Central memory CD8-positive, alpha-beta T cell (primary cell): ENCODE results near the gene GALK1.
A peak's percentile ranks its signal among the peaks of the same experiment; 100 is the strongest.
"Not testable (repeated sequence)": the region's sequence is repeated elsewhere in the genome, so short reads cannot be mapped to it uniquely, and the experiment has no call there.

ENCODE experiments used
- ATAC-seq: fragments of 150-1000 bp; cut with Tn5 transposase; replicated peaks from 2 replicates; pipeline ENCODE4 v1.10.0; 2022; ENCODE audit warnings: mild to moderate bottlenecking, moderate FRiP score, moderate number of reproducible peaks; ENCODE audit not compliant: poor library complexity, severe bottlenecking; ENCODE audit errors: extremely low read depth
- DNase-seq, 2 donors: peaks; one replicate each; pipeline ENCODE4 v3.0.0; 2021; ENCODE audit warnings: low spot score in 2 of 2
- H3K27ac Mint-ChIP-seq: one replicate; pipeline ENCODE4 v1.8.0; 2022; ENCODE audit warnings: low read depth, mild to moderate bottlenecking, moderate library complexity, mixed read lengths
- H3K27me3 Mint-ChIP-seq: one replicate; pipeline ENCODE4 v1.8.0; 2022; ENCODE audit warnings: mixed read lengths
- H3K36me3 Mint-ChIP-seq: one replicate; pipeline ENCODE4 v1.8.0; 2022; ENCODE audit warnings: mild to moderate bottlenecking, moderate library complexity, mixed read lengths; ENCODE audit not compliant: insufficient read depth
- H3K4me1 Mint-ChIP-seq: one replicate; pipeline ENCODE4 v1.8.0; 2022; ENCODE audit warnings: mixed read lengths
- H3K4me3 Mint-ChIP-seq: one replicate; pipeline ENCODE4 v1.8.0; 2022; ENCODE audit warnings: mild to moderate bottlenecking, moderate library complexity, mixed read lengths
- H3K9me3 Mint-ChIP-seq: one replicate; pipeline ENCODE4 v1.8.0; 2022; ENCODE audit warnings: mixed read lengths

The GALK1 gene

DNA sequence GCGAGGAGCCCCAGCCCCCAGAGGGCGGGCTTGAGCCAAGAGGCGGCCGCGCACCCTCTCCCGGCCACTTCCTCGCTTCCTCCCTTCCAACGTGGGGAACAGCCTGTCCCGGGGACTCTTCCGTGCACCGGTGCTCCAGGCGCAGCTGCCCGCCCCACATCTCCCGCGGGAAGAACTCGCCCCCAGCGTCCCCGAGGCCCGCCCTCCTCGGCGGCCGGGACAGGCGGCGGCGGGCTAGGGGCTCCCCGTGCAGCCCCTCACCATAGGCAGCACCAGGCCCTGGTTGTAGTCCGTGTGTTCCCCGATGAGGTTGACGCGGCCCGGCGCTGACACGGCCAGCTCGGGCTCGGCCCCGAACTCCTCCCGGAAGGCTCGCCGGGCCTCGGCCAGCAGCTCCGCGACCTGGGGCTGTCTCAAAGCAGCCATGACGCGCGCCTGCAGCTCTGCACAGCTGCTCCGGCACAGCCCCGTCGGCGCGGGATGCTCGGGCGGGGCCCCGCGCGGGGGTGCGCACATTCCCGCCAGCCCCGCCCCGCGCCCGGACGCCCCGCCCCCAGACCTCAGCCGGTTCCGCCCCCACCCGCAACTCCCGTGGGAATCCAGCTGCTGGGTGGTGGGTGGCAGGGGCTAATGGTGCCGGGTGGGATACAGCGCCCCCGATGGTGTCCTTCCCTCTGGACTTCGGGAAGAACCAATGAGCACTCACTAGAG, at the start of gene GALK1:
TSS of gene GALK1 (minus strand) at position 482 of the 711 bp plus-strand sequence. CDS start at position 426, 56 bp downstream.
- peak; percentile 92 for ATAC-seq
- Mint-ChIP-seq H3K4me1 (peaks cover 22% of the 10 kb centered on the region), H3K27ac (no peak within 1 kb of the TSS), H3K27me3 (no peaks in the 10 kb centered on the region), H3K9me3 (no peaks in the 10 kb centered on the region), H3K36me3 (peaks cover 2% of the 10 kb centered on the region), H3K4me3 (peak within 1 kb of the TSS; percentile 69)
- peak in 1 of 2 donors; percentile 49 for DNase-seq

DNA sequence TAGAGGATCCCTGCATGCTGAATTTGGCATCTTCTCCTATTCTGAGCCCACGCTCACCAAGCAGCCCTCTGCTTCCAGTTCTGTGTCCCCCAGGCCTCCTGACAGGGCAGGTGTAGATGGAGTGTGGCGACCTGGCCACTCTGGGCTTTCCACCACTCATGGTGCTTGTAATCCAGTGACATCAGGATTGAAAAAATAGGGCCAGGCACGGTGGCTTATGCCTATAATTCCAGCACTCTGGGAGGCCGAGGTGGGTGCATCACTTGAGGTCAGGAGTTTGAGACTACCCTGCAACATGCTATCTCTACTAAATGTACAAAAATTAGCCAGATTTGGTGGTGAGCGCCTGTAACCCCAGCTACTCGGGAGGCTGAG, 49.0 kb upstream of the GALK1 start:
- Mint-ChIP-seq H3K9me3 (no peaks in the 10 kb centered on the region), H3K27me3 (no peaks in the 10 kb centered on the region), H3K36me3 (peaks cover 15% of the 10 kb centered on the region), H3K4me1 (peaks cover 4% of the 10 kb centered on the region), H3K4me3 (no peak overlapping the region), H3K27ac (no peak overlapping the region)
- DNase-seq: no peak
- no peak for ATAC-seq

DNA sequence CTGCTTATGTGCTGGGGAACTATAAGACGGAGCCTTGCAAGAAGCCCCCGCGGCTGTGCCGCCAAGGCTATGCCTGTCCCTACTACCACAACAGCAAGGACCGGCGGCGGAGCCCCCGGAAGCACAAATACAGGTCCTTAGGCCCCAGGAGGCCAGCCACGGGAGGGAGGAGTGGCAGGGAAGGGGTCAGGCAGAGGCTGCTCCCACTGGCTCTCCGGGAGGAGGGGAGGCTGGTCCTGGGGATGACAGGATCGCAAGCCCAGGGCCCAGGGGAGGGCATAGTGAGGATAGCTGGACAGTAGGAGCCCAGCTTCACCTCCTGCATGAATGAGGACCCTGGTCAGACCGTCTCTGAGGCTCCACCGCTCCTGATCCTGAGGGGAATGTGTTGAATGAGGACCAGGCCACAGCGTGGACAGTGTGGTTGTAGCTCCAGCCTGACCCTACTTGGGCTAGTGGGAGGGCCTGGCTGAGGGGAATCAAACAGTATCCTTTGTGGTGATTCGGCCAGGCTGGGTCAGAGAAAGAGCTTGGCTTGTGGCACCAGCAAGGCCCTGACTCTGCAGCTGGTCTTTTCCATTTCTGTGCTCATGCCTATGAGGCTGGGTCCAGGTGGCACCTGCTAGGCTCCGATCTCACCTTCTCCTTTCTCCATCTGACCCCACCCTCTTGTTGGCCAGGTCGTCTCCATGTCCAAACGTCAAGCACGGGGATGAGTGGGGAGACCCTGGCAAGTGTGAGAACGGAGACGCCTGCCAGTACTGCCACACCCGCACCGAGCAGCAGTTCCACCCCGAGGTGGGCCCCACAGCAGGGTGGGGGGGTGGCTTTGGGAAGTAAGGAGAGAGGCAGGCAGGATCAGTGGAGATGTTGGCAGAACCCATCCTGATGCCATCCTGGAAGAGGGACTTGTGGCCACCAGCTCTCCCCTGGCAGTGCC, 48.4 kb upstream of the GALK1 start:
- H3K4me3 Mint-ChIP-seq: no peak overlapping the region
- H3K36me3 Mint-ChIP-seq: peaks cover 13% of the 10 kb centered on the region
- no peak overlapping the region for H3K27ac Mint-ChIP-seq
- H3K4me1 Mint-ChIP-seq: peaks cover 4% of the 10 kb centered on the region
- H3K9me3 Mint-ChIP-seq: no peaks in the 10 kb centered on the region
- DNase-seq (no peak), ATAC-seq (no peak)
- no peaks in the 10 kb centered on the region for H3K27me3 Mint-ChIP-seq

DNA sequence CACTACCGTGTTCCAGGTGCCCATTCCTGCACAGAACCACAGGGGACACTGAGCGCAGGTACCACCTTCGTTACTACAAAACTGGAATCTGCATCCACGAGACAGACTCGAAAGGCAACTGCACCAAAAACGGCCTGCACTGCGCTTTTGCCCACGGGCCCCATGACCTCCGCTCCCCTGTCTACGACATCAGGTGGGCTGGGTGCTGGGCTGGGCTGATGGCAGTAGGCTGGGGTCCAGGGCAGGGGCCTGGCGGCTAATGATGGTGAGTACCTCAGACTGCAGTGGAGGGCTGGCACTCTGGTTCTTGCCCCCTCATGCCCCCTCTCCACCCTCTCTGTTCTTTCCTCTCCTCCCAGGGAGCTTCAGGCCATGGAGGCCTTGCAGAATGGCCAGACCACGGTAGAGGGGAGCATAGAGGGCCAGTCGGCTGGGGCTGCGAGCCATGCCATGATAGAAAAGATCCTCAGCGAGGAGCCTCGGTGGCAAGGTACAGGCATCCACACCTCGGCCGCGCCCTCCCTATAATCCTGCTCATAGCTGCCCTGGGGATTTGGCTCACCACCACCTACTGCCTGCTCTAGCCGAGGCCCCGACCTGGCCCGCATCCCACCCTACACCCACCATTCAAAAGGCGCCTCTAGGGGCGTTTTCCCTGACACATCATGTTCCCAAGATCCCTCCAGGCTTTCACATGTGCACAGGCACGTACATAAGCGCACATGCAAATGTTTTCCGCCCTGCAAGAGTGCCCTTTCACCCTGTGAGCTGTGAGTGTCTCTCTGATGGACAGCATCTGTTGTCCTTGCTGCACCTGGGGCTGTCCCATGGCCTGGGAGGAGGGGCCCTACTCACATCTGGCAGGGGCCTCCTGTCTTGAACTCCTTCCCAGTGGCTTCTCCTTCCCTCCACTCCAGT, 47.4 kb upstream of the GALK1 start:
- ATAC-seq (no peak), DNase-seq (no peak)
- no peaks in the 10 kb centered on the region for H3K9me3 Mint-ChIP-seq
- no peaks in the 10 kb centered on the region for H3K27me3 Mint-ChIP-seq
- H3K4me1 Mint-ChIP-seq: peaks cover 5% of the 10 kb centered on the region
- H3K27ac Mint-ChIP-seq: no peak overlapping the region
- peaks cover 11% of the 10 kb centered on the region for H3K36me3 Mint-ChIP-seq
- H3K4me3 Mint-ChIP-seq: no peak overlapping the region

DNA sequence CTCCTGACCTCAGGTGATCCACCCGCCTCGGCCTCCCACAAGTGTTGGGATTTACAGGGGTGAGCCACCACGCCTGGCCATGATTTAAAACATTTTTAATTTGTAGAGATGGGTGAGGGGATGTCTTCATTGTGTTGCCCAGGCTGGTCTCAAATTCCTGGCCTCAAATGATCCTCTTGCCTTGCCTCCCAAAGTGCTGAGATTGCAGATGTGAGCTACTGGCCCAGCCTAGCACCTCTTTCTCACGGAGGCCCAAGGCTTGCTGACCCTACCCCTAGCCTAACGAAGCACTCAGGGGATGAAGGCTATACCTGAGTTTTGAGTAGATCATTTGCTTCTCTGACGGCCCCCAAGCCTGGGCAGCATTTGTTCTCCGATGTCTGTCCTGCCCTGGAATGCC, 46.2 kb upstream of the GALK1 start:
- peaks cover 5% of the 10 kb centered on the region for H3K4me1 Mint-ChIP-seq
- no peaks in the 10 kb centered on the region for H3K27me3 Mint-ChIP-seq
- no peaks in the 10 kb centered on the region for H3K9me3 Mint-ChIP-seq
- no peak overlapping the region for H3K27ac Mint-ChIP-seq
- no peak overlapping the region for H3K4me3 Mint-ChIP-seq
- ATAC-seq (no peak), DNase-seq (no peak)
- H3K36me3 Mint-ChIP-seq: peaks cover 10% of the 10 kb centered on the region

DNA sequence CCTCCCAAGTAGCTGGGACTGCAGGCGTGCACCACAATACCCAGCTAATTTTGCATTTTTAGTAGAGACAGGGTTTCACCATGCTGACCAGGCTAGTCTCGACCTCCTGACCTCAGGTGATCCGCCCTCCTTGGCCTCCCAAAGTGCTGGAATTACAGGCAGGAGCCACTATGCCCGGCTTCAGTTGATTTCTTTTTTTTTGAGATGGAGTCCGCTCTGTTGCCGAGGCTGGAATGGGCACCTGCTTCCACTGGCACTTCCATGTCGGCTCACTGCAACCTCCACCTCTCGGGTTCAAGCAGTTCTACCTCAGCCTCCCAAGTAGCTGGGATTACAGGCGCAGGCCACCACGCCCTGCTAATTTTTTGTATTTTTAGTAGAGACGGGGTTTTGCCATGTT, 45.8 kb upstream of the GALK1 start:
- not testable (repeated sequence) for H3K27ac Mint-ChIP-seq
- H3K36me3 Mint-ChIP-seq: peaks cover 10% of the 10 kb centered on the region

DNA sequence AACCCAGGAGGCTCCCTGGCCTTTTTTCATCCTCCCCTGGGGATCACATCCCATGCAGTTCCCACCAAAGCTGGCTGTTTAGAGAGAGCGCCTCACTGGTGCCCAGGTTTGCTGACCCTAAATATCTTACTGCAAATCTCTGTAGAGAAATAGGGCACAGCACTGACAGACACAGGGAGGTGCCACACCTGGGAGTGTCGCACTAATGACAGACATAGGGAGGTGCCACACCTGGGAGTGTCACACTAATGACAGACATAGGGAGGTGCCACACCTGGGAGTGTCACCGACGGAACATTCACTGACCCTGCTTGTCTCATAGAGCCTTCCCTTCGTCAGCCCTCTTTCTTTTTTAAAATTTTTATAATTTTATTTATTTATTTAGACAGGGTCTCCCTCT, 45.2 kb upstream of the GALK1 start:
- Mint-ChIP-seq H3K27ac (no peak overlapping the region), H3K36me3 (peaks cover 11% of the 10 kb centered on the region), H3K9me3 (no peaks in the 10 kb centered on the region), H3K27me3 (no peaks in the 10 kb centered on the region), H3K4me3 (no peak overlapping the region), H3K4me1 (peaks cover 5% of the 10 kb centered on the region)
- DNase-seq: no peak
- ATAC-seq: no peak

More for the DNA sequence above, 45.8 kb upstream of the GALK1 start:
- H3K9me3 Mint-ChIP-seq, H3K4me1 Mint-ChIP-seq, H3K4me3 Mint-ChIP-seq, ATAC-seq, H3K27me3 Mint-ChIP-seq, DNase-seq: not testable (repeated sequence)

DNA sequence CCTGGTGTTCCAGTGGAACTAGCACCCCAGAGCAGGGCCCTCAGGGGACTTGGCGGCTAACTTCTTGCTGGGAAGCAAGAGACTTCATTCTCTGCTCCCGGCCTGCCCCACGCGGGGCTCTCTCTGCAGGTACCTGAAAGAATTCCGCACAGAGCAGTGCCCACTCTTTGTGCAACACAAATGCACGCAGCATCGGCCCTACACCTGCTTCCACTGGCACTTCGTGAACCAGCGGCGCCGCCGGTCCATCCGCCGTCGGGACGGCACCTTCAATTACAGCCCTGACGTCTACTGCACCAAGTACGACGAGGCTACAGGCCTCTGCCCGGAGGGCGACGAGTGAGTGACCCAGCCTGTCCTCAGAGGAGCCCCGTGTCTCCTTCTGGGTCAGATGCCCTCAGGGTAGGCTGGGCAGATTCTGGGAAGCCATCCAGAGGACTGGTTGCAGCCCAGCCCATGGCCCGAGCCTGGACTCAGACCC, 44.7 kb upstream of the GALK1 start:
- H3K9me3 Mint-ChIP-seq: no peaks in the 10 kb centered on the region
- H3K27me3 Mint-ChIP-seq: no peaks in the 10 kb centered on the region
- no peak overlapping the region for H3K27ac Mint-ChIP-seq
- ATAC-seq (no peak), DNase-seq (no peak)
- no peak overlapping the region for H3K4me3 Mint-ChIP-seq
- peaks cover 11% of the 10 kb centered on the region for H3K36me3 Mint-ChIP-seq
- H3K4me1 Mint-ChIP-seq: peaks cover 5% of the 10 kb centered on the region

DNA sequence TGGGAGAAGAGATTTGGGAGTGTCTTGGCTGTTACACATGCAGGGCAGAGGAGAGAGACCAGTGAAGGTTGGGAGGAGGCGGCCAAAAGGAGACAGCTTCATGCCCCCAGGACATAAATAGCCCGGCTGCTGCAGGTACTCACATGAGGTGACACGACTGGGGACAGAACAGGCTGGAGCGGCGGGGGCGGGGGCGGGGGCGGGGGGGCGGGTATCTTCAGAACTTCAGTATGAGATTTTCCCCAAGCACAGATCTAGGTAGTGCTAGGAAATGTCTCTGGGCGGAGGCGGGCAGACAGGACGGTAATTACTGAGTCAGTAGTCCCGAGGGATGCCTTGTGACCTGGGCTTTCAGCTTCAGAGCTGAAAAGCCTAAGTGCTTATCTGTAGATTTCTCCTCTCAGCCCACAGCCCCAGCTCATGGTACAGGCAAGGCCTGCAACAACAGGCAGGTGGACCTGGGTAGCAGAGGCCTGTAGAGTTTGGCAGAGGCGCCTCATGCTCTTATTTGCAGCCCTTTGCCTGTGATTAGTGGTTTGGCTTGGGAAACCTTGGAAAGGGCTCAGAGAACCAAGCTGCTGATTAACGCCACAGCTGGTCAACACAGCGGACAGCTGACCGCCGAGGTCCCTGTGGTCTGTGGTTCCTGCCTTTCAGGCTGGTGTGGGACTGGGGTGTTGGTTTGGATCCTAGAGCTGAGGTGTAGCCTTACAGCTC, 44.1 kb upstream of the GALK1 start:
- H3K36me3 Mint-ChIP-seq: peaks cover 10% of the 10 kb centered on the region
- no peak overlapping the region for H3K4me3 Mint-ChIP-seq
- ATAC-seq (no peak), DNase-seq (no peak)
- peaks cover 5% of the 10 kb centered on the region for H3K4me1 Mint-ChIP-seq
- H3K27me3 Mint-ChIP-seq: no peaks in the 10 kb centered on the region
- no peaks in the 10 kb centered on the region for H3K9me3 Mint-ChIP-seq
- H3K27ac Mint-ChIP-seq: peak overlapping the region; percentile 3

DNA sequence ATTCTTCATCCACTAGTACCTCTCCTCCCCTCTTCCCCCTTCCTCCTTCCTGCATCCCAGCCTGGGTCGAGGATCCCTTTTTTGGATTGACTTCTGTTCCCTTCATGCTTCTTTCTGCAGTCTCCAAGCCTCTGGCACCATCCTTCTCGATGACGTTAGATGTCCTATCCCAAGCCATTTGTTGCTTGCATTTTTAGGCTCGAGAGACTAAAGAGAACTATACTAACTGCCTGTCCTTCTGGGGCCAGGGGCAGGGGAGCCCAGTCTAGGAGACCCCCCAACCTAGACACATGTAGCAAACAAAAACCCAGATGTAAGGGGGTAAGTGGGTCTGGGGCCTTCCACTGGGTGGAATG, 43.5 kb upstream of the GALK1 start:
- DNase-seq (no peak), ATAC-seq (no peak)
- H3K4me3 Mint-ChIP-seq: no peak overlapping the region
- H3K27ac Mint-ChIP-seq: peak overlapping the region; percentile 3
- H3K36me3 Mint-ChIP-seq: peaks cover 7% of the 10 kb centered on the region
- no peaks in the 10 kb centered on the region for H3K27me3 Mint-ChIP-seq
- peaks cover 5% of the 10 kb centered on the region for H3K4me1 Mint-ChIP-seq
- no peaks in the 10 kb centered on the region for H3K9me3 Mint-ChIP-seq

DNA sequence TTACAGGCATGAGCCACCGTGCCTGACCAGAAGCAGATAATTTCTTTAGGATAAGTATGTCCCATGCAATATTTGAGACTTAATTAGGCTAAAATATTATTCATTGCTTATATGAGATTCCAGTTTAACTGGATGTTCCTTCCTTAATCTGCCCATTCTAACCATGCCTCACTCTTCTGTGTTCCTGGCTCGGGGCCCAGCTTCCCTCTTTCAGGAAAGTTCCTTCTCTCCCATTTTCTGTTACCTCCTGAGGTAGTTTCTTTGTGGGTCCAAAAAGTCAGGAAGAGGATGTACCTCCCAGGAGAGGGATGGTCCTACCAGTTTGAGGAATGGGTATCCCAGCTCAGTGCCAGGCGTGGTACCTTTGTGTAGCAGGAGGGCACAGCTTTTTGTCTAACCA, 42.9 kb upstream of the GALK1 start:
- H3K4me3 Mint-ChIP-seq: no peak overlapping the region
- no peak for DNase-seq
- no peaks in the 10 kb centered on the region for H3K27me3 Mint-ChIP-seq
- H3K27ac Mint-ChIP-seq: no peak overlapping the region
- no peaks in the 10 kb centered on the region for H3K9me3 Mint-ChIP-seq
- H3K4me1 Mint-ChIP-seq: peaks cover 5% of the 10 kb centered on the region
- H3K36me3 Mint-ChIP-seq: peaks cover 9% of the 10 kb centered on the region
- ATAC-seq: no peak
